Stimulated activated naive CD8-positive, alpha-beta T cell treated with anti-CD3 and anti-CD28 coated beads, Interleukin-15, Interleukin-2, amounts not matched to agents 100 ng/mL and 50 ng/mL, for 24 hours (primary cell): ENCODE measurements around the gene MANBA.

Experiments used
- H3K27ac Mint-ChIP-seq: one replicate; pipeline ENCODE4 v1.8.0; 2021; ENCODE audit warnings: mild to moderate bottlenecking, mixed read lengths
- H3K27me3 Mint-ChIP-seq: one replicate; pipeline ENCODE4 v1.8.0; 2021; ENCODE audit warnings: mixed read lengths
- H3K36me3 Mint-ChIP-seq: one replicate; pipeline ENCODE4 v1.8.0; 2021; ENCODE audit warnings: low read depth, mixed read lengths
- H3K4me1 Mint-ChIP-seq: one replicate; pipeline ENCODE4 v1.8.0; 2021; ENCODE audit warnings: low read depth, mixed read lengths
- H3K4me3 Mint-ChIP-seq: one replicate; pipeline ENCODE4 v1.8.0; 2021; ENCODE audit warnings: mild to moderate bottlenecking, mixed read lengths
- H3K9me3 Mint-ChIP-seq: one replicate; pipeline ENCODE4 v1.8.0; 2021; ENCODE audit warnings: mixed read lengths

MANBA gene

DNA sequence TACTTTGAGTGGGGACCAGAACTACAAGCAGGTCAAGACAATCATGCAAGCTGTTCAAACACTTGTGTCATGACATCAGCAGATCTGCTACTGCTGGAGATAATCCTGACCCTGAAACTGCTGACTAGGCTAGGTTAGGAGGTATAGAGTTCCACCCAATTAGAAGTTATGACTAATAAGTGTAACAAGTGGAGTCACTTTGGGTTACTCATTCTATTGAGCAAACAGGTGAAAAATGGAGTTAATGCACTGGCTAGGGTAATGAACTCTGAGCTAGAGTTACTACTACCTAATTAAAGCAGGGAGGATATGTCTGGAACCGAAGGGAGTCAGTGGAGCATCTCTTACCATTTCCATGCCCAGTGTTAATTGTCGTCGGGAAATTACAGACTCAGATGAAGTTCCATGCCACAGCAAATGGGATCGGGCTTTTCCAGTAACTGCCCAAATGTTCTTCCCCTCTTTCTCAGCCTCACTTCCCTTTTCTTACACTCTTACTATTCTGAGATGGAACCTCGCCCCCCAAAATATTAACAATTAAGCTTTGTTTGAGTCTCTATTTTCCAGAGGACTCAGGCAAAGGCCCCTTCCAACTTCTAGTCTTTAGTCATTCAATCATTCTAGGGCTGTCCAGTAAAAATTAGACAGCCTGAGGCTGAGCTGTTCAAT lies 19.8 kb upstream of the MANBA start:
- H3K4me1 Mint-ChIP-seq = no peaks in the 10 kb centered on the region
- no peak overlapping the region for H3K27ac Mint-ChIP-seq
- H3K27me3 Mint-ChIP-seq = no peaks in the 10 kb centered on the region
- H3K9me3 Mint-ChIP-seq = no peaks in the 10 kb centered on the region
- H3K4me3 Mint-ChIP-seq = no peak overlapping the region
- no peaks in the 10 kb centered on the region for H3K36me3 Mint-ChIP-seq

- H3K4me3 Mint-ChIP-seq = no peak overlapping the region
- H3K36me3 Mint-ChIP-seq = no peaks in the 10 kb centered on the region
- no peak overlapping the region for H3K27ac Mint-ChIP-seq
- no peaks in the 10 kb centered on the region for H3K4me1 Mint-ChIP-seq
- H3K9me3 Mint-ChIP-seq = no peaks in the 10 kb centered on the region
- no peaks in the 10 kb centered on the region for H3K27me3 Mint-ChIP-seq
These were observed 18.4 kb upstream of the MANBA start for GRCh38 chr4:102779204-102779603.

GRCh38 chr4:102778720-102779119 lies 18.0 kb upstream of the MANBA start:
- Mint-ChIP-seq H3K36me3 (no peaks in the 10 kb centered on the region), H3K4me3 (no peak overlapping the region), H3K27me3 (no peaks in the 10 kb centered on the region), H3K9me3 (no peaks in the 10 kb centered on the region), H3K27ac (no peak overlapping the region), H3K4me1 (no peaks in the 10 kb centered on the region)

DNA sequence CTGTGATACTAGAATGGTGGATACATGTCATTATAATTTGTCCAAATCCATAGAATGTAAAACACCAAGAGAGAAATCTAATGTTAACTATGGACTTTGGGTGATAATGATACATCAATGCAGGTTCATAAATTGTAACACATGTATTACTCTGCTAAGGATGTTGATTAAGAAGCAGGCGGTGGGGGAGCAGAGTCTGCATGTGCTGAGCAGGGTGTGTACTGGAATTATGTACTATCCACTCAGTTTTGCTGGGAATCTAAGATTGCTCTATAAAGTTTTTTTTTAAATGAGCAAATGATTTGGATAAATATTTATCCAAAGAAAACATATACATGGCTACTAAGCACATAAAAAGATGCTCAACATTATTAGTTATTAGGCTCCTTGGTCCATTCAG lies 15.0 kb upstream of the MANBA start:
- Mint-ChIP-seq H3K27me3 (no peaks in the 10 kb centered on the region), H3K27ac (no peak overlapping the region), H3K4me3 (no peak overlapping the region), H3K36me3 (no peaks in the 10 kb centered on the region), H3K9me3 (no peaks in the 10 kb centered on the region), H3K4me1 (no peaks in the 10 kb centered on the region)

DNA sequence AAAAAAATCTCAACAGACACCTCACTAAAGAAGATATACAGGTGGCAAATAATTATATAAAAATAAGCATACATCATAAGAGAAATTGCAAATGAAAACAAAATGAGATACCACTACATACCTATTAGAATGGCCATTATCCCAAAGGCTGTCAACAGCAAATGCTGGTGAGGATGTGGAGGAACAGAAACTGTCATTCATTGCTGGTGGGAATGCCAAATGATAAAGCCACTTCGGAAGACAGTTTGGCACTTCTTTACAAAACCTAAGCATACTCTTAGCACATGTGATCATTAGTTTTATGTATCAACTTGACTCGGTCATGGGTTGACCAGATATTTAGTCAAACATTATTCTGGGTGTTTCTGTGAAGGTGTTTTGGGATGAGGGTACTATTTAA lies 13.5 kb upstream of the MANBA start:
- H3K9me3 Mint-ChIP-seq = no peaks in the 10 kb centered on the region
- H3K27me3 Mint-ChIP-seq = no peaks in the 10 kb centered on the region
- H3K4me3 Mint-ChIP-seq = no peak overlapping the region
- H3K36me3 Mint-ChIP-seq = no peaks in the 10 kb centered on the region
- H3K27ac Mint-ChIP-seq = no peak overlapping the region
- H3K4me1 Mint-ChIP-seq = no peaks in the 10 kb centered on the region

- Mint-ChIP-seq H3K4me3 (no peak overlapping the region), H3K27ac (no peak overlapping the region)
These were observed 12.1 kb upstream of the MANBA start for GRCh38 chr4:102772738-102773340.

DNA sequence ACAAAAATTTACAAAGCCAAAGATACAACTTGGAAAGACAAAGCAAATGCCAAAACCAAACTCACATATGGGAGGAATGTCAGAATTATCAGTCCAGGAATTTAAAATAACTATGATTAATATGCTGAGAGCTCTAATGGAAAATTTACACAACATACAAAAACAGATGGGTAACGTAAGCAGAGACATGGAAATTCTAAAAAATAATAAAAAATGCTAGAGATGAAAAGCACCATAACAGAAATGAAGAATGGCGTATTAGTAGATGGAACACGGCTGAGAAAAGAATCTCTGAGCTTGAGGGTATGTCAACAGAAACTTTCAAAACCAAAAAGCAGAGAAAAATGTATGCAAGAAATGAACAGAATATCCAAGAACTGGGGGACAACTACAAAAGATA lies 4.1 kb upstream of the MANBA start:
- H3K27me3 Mint-ChIP-seq = no peaks in the 10 kb centered on the region
- H3K9me3 Mint-ChIP-seq = no peaks in the 10 kb centered on the region
- no peaks in the 10 kb centered on the region for H3K36me3 Mint-ChIP-seq
- H3K27ac Mint-ChIP-seq = no peak overlapping the region
- H3K4me1 Mint-ChIP-seq = peaks cover 13% of the 10 kb centered on the region
- H3K4me3 Mint-ChIP-seq = no peak overlapping the region

More at GRCh38 chr4:102772738-102773340, 12.1 kb upstream of the MANBA start:
- H3K36me3 Mint-ChIP-seq = no peaks in the 10 kb centered on the region
- H3K9me3 Mint-ChIP-seq = no peaks in the 10 kb centered on the region
- H3K27me3 Mint-ChIP-seq = no peaks in the 10 kb centered on the region
- H3K4me1 Mint-ChIP-seq = no peaks in the 10 kb centered on the region

DNA sequence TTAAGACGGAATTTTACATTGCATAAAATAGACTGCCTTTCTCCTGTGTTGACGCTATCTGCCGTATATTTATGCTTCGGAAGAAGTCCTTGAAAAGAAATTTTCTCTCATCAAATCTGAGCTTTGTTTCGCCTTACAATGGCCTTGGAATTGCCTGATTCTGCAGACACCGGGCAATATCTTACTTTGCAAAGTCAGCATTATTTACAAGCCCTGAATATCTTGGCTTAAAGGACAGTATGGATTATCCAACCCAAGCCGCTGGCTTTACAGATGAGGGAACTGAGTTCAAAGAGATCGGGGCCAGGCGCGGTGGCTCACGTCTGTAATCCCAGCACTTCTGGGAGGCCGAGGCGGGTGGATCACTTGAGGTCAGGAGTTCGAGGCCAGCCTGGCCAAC lies 1.1 kb upstream of the MANBA start:
- no peak overlapping the region for H3K27ac Mint-ChIP-seq
- H3K36me3 Mint-ChIP-seq = peaks cover 13% of the 10 kb centered on the region
- peak overlapping the region; percentile 94 for H3K4me3 Mint-ChIP-seq

DNA sequence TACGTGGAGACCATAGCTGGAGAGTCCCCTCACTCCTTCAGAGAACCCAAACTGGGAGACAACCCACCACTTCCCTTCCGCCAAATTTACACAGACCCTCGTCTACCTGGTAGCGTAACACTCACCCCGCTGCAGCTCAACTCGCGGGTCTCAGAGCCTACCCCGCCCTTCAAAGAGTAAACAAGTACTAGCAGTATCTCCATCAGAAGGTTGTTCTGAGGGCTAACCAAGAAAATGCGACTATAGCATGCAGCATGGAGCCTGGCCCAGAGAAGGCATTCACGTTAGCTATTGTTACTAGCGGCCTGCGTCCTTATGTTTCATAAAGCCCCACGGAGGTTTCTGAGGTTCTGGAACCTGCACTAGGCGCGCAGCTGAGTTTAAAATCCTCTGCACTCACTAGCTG lies 531 bp upstream of the MANBA start:
- H3K4me3 Mint-ChIP-seq = peak overlapping the region; percentile 94
- H3K27ac Mint-ChIP-seq = peak overlapping the region; percentile 69

More for the DNA sequence above, 1.1 kb upstream of the MANBA start:
- Mint-ChIP-seq H3K27me3 (no peaks in the 10 kb centered on the region), H3K9me3 (no peaks in the 10 kb centered on the region), H3K4me1 (peaks cover 40% of the 10 kb centered on the region)

GRCh38 chr4:102759831-102760644 lies 730 bp downstream of the MANBA start:
- Mint-ChIP-seq H3K27ac (peak overlapping the region; percentile 90), H3K36me3 (peaks cover 14% of the 10 kb centered on the region), H3K27me3 (no peaks in the 10 kb centered on the region), H3K9me3 (no peaks in the 10 kb centered on the region), H3K4me1 (peaks cover 40% of the 10 kb centered on the region), H3K4me3 (peak overlapping the region; percentile 94)

More for the DNA sequence above, 531 bp upstream of the MANBA start:
- Mint-ChIP-seq H3K4me1 (peaks cover 40% of the 10 kb centered on the region), H3K9me3 (no peaks in the 10 kb centered on the region), H3K36me3 (peaks cover 13% of the 10 kb centered on the region), H3K27me3 (no peaks in the 10 kb centered on the region)

DNA sequence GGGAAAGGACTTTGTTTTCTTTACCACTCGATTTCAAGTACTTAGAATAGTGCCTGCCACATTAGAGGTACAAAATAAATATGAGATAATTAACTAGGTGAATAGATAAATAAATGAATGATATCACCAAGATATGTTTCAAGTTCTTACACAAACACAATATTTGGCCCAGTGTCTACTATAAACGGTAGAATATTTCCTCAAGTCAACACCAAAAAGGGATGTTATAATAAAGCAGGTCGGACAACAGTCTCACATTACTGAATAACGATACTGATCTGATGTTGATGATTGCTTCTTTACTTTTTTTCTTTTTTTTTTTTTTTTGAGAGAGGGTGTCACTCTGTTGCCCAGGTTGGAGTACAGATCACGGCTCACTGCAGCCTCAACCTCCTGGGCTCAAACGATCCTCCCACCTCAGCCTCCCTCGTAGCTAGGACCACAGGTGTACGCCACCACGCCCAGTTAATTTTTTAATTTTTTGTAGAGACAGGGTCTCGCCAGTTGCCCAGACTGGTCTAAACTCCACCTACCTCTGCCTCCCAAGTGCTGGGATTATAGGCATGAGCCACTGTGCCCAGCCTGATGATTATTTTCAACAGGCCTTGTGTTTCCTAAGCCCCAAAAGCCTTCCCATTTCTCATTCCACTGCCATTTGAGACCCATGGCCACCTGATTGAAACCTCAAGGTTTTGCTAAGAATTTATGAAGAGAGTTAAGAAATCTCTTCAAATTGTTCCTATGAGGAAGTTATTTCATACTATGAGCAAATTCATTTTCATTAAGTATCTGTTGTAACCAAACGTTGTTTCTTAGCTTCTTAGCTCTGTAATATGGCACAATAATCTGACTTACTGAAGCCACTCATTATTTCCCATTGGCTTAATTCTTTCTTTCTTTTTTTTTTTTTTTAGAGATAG lies 2.3 kb downstream of the MANBA start:
- Mint-ChIP-seq H3K4me3 (no peak overlapping the region), H3K27ac (no peak overlapping the region), H3K36me3 (peaks cover 16% of the 10 kb centered on the region), H3K4me1 (peaks cover 40% of the 10 kb centered on the region), H3K9me3 (no peaks in the 10 kb centered on the region), H3K27me3 (no peaks in the 10 kb centered on the region)

- peaks cover 16% of the 10 kb centered on the region for H3K36me3 Mint-ChIP-seq
- no peaks in the 10 kb centered on the region for H3K27me3 Mint-ChIP-seq
- peaks cover 40% of the 10 kb centered on the region for H3K4me1 Mint-ChIP-seq
- peak overlapping the region; percentile 16 for H3K27ac Mint-ChIP-seq
- no peak overlapping the region for H3K4me3 Mint-ChIP-seq
- no peaks in the 10 kb centered on the region for H3K9me3 Mint-ChIP-seq
These were observed 3.1 kb downstream of the MANBA start for GRCh38 chr4:102757681-102758080.

DNA sequence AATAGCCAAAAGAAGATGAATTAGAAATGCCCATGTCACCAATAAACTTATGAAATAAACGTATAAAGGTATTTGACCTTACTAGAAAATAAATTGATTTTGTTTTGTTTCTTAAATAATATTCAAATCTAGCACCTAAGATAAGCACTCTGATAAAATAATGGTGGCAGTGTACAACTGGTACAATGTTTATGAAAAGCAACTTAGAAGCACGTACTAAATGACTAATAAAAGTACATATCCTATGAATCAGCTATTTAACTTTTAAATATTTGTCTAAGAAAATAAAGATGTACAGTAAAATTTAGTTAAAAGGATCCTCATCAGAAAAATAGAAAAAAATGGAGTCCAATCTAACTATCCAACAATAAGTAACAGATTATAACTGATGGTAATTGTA lies 6.7 kb downstream of the MANBA start:
- H3K4me1 Mint-ChIP-seq = peaks cover 18% of the 10 kb centered on the region
- H3K36me3 Mint-ChIP-seq = peaks cover 23% of the 10 kb centered on the region
- H3K27me3 Mint-ChIP-seq = no peaks in the 10 kb centered on the region
- no peak overlapping the region for H3K27ac Mint-ChIP-seq
- H3K9me3 Mint-ChIP-seq = no peaks in the 10 kb centered on the region
- no peak overlapping the region for H3K4me3 Mint-ChIP-seq

DNA sequence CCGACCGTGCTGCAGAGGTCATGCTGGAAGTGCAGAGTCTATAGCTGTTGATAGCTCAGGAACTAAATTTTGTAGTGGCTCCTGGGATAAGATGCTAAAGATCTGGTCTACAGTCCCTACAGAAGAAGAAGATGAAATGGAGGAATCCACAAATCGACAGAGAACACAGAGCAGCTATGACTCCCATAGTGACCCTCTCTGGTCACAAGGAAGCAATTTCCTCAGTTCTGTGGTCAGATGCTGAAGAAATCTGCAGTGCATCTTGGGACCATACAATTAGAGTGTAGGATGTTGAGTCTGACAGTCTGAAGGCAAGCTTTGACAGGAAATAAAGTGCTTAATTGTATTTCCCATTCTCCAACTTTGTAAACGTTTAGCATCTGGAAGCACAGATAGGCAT lies 8.8 kb downstream of the MANBA start:
- no peaks in the 10 kb centered on the region for H3K27me3 Mint-ChIP-seq
- peaks cover 17% of the 10 kb centered on the region for H3K36me3 Mint-ChIP-seq
- H3K4me1 Mint-ChIP-seq = no peaks in the 10 kb centered on the region
- H3K4me3 Mint-ChIP-seq = no peak overlapping the region
- no peaks in the 10 kb centered on the region for H3K9me3 Mint-ChIP-seq
- no peak overlapping the region for H3K27ac Mint-ChIP-seq
